Measurements from ENCODE around the gene C3orf20.

GRCh38 chr3:14691239-14691638 is 16.3 kb downstream of the C3orf20 start:
- TF ChIP-seq, protein P1, sequence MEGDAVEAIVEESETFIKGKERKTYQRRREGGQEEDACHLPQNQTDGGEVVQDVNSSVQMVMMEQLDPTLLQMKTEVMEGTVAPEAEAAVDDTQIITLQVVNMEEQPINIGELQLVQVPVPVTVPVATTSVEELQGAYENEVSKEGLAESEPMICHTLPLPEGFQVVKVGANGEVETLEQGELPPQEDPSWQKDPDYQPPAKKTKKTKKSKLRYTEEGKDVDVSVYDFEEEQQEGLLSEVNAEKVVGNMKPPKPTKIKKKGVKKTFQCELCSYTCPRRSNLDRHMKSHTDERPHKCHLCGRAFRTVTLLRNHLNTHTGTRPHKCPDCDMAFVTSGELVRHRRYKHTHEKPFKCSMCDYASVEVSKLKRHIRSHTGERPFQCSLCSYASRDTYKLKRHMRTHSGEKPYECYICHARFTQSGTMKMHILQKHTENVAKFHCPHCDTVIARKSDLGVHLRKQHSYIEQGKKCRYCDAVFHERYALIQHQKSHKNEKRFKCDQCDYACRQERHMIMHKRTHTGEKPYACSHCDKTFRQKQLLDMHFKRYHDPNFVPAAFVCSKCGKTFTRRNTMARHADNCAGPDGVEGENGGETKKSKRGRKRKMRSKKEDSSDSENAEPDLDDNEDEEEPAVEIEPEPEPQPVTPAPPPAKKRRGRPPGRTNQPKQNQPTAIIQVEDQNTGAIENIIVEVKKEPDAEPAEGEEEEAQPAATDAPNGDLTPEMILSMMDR (IDR thresholded peaks at IDR 0.05) = no peak
- no peak for TF ChIP-seq POLR2A (IDR thresholded peaks at IDR 0.05)

All from heart left ventricle (tissue), 13 donors.